NCI-H1105 treated with DMSO at 0.1 percent for 48 hours (cell line): Measurements from ENCODE around the gene CRB2.
"Not testable (repeated sequence)": the region's sequence is repeated elsewhere in the genome, so short reads cannot be mapped to it uniquely, and the experiment has no call there.

Source experiments
- DNase-seq: peaks from one replicate; lab custom pipeline; 2025; lab: John Stamatoyannopoulos, UW

CRB2 gene

DNA sequence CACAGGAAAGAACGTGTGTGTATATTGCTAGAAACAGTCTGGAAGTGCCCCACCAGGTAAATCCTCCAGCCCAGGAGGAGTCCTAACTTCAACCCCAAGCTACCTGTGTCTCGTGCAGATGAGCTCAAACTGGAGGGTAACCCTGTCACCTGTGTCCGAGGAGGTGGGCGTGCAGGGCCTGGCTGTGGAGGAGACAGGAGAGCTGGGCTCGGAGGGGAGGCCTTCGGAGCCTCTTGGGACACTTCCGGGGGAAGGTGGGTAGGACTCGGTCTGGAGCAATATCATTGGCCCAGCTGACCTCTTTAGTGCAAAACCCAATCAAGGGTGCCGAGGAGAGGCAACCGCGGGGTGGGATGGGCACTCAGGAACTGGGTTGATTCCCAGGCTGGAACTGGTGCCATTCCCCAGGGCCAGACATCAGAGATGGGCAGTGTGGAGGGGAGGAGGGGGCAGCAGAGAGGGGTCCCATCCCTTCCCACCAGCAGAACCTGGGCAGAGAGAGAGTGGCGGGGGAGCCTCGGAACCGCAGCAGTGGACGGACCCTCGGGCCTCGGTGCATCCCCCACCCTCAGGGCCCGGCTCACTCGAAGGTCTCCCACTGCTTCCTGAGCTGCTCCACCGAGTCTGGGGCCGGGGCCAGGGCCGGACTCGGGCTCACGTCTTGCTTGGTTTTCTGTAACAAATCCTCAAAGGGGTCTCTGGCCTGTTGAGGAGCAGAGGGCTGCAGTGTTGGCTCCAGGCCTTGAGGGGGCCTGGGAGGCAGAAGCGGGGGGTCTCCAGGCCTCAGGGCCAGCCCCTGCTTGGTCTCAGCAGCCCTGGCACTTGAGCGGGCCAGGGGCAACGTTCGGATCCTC lies 25.1 kb downstream of the CRB2 start:
- no peak for DNase-seq

DNA sequence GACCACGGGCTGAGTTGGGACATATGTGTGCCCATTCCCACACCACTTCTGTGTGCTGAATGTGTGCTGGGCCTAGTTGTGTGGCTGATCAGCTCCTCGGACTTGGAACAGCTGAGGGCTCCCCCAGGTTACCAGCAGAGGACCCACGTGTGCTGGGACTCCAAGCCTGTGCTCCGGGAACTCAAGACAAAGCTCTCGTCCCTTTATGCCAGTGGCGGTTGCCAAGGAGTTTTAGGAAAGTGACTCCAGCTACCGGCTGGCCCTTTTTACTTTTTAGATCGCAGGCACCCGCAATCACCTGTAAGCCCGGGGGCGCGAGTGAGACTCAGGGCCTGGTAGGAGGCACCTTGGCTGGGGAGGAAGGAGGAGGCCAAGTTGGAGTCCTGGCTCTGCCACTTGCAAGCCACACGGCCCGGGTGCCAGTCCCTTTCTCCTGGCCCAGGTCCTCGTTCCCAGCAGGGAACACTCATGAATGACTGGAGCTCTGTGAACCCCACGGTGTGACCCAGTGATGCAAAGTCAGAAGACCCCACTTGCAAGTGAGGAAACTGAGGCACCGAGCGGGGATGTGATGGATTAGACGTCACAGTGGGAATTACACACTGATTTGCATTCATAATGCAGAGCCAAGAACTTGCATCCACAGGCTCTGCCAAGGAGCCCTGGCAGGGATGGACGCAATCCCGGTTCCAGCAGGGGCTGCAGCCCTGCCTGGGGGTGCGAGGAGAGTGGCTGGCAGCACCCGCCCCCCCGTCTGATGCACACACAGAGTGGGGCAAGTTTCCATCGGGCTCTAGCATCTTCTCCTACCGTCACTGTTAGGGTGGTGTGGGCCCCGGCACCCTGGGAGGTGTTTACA lies 26.9 kb downstream of the CRB2 start:
- DNase-seq = no peak

DNA sequence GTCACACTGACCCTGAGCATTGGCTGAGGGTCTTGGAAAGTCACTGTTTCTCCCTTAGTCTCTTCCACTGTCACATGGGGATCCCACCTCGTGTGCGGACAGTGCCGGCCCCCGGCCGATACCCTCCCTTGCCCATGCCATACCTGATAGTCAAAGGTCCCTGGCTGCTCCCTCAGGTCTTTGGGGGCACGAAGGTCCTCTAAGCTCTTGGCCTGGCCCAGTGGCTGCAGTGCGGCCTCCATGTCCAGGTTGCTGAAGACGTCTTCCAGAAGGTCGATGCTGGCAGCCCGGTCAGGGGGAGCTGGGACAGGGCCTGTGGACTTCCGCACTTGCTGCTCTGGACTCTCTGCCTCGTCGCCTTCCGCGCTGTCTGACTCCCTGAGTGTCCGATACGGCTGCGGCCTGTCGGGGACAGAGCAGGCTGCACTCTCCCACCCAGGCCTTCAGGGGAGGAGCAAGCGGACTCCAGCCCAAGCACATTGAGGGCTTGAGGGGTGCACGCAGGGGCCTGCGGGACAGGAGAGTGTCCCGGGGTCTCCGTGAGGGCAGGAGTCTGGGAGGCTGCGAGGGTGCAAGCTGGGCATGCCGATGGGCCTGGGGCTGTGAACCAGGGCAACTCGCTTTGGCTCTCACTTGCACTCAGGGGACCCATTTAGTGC lies 27.6 kb downstream of the CRB2 start:
- DNase-seq = no peak

DNA sequence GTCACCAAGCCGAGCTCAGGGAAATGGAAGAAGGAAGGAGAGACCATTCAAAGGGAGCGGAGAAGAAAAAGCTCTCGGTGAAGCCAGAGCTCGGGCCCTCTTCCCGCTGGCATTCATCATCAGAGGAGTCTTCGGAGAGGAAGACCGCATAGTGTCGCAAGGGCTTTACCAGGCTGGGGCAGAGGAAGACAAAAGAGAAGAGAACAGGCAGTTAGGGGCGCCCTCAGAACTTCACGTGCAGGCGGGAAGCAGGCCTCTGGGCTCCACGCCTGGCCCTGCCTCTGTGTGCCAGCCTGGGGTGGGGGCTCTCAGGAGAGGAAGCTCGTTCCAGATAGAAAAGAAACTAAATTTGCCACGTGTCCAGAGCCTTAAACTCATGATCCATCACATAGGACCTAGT lies 31.7 kb downstream of the CRB2 start:
- no peak for DNase-seq

- no peak for DNase-seq
Measured at GRCh38 chr9:123389070-123389469, 33.1 kb downstream of the CRB2 start.

DNA sequence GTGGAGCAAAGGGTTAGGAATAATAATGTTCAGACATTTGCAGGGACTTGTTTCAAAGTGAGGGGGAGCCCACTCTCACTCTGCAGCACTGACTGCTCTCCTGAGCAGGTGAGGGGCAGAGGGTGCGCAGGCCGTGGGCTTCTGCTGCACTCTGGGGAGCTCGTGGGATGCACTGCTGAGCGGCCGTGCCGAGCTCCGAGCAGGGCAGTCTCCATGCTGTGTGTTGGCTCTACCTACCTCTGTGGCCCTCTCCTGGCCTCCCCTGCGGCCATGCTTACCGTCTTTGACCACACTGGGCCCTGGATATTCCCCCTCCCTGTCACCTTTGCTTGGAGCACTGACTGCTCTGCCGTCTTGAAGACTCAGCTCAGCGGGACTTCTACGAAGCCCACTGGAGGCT lies 33.7 kb downstream of the CRB2 start:
- no peak for DNase-seq

DNA sequence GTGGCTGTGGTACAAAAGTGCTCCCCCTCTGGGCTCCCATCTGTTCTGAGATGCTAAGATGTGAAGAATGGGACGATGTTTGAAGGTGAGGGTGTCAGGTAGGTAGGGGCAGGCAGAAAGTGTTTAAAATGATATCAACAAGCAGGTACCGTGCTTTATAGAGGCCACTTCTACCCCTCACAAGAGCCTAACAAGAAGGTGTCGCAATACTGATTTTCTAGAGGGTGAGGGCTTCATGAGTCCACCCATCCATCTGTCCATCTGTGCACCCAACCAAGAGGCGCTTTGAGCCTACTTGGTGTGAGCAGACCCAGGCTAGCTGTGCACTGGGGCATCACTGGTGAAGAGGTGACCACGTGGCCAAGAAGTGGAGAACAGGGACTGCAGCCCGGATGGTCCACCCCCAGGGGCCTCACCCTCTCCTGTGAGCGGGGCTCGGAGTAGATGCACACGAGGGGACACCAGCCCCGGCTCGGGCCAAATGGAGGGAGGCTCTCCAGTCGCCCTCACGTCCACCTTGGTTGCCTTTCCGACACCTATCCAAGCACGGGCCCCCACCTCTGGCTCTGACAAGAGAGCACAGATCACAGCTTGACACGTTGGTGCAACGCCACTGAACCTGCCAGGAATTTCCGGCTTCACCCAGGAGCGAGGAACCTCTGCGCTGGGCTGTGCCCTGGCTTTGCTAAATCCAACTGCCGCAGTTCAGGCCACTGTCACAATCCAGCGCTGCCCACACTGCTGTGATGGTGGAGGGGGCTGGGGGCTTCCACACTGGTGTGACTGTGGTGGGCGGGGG lies 34.5 kb downstream of the CRB2 start:
- no peak for DNase-seq

DNA sequence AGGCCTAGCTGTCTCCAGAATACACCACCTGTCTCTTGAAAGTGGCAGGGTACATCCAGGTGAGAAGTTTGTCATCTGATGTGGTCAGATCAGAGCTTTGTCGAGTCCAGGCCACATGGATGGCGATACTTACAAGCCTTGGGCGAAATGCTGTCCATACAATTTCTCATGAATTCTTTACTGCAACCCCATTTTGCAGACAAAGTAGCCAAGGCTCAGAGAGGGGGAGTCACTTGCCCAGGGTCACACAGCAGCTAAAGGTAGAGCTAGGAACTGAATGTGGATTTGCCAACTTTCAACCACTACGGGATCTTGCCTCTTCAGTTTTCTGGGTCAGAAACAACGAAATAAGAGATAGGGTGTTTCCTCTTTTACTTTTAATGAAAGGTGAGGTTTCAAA lies 35.2 kb downstream of the CRB2 start:
- no peak for DNase-seq

- DNase-seq = no peak
Measured at GRCh38 chr9:123391946-123392345, 35.9 kb downstream of the CRB2 start.

DNA sequence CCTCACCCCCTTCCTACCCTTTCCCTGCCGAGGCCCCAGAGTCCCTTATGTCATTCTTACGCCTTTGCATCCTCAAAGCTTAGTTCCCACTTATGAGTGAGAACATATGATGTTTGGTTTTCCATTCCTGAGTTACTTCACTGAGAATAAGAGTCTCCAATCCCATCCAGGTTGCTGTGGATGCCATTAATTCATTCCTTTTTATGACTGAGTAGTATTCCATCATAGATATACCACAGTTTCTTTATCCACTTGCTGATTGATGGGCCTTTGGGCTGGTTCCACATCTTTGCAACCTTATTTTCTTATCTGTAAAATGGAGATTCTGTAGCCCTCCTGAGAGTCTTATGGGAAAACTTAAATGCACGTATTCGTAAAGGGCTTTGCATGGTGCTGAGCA lies 36.8 kb downstream of the CRB2 start:
- DNase-seq = no peak

DNA sequence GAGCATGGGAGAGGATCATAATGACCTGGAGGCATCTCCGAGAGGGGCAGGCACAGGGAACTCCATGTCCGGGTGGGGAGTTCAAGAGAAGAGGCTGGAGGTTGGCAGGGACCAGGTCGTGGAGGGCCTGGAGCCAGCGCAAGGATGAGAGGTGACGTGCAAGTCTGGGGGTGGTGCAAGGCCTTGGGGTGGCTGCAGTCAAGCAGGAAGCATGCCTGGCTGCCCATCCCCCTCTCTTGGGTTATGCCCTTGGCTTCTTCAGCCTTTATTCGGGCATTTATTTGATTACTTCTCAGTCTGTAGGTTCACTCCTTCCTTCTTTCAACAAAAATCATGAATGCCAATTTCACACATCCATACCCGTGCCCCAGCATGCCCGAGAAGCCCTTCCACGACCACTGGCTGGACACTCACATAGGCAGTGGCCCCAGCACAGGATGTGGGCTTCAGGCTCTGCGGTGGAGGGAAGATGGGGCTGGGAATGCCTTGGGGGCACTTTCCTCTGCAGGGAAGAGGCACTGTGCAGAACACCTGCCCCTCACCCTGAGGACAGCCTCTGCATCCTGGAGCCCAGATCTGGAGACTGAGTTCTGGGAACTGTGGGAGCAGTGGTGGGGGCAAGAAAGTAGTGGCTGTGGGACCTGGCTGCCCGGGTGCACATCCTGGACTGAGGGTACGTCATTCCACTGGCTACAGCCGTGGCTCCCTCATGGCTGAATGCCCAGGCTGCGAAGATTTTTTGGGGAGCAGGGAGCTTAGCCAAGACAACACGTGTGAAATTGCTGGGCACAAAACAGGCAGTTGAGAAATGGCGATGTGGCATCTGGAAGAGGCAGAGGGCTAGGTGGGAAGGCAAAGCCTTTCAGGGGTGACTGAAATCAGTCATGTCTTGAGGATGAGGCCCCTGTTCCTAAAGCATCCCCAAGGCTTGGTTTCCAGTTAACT lies 38.6 kb downstream of the CRB2 start:
- no peak for DNase-seq

DNA sequence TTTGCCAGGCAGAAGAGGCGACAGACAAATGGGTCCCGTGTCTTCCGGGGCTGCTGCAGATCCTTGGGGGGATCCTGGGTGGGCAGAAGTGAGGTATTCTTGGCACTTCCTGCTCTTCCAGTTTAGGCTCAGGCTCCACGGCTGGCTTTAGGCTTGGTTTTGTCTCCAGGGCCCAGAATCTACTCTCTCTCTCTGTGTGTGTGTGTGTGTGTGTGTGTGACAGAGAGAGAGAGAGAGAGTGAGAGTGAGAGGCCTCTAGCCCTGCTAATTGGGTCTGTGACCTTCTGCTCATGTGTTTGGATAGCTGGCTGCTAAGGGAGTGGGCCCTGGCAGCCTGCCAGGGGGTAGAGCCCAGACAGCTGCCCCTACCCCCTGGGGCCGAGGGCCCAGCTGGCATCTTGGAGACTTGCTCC lies 39.3 kb downstream of the CRB2 start:
- peak; percentile 86 for DNase-seq

DNA sequence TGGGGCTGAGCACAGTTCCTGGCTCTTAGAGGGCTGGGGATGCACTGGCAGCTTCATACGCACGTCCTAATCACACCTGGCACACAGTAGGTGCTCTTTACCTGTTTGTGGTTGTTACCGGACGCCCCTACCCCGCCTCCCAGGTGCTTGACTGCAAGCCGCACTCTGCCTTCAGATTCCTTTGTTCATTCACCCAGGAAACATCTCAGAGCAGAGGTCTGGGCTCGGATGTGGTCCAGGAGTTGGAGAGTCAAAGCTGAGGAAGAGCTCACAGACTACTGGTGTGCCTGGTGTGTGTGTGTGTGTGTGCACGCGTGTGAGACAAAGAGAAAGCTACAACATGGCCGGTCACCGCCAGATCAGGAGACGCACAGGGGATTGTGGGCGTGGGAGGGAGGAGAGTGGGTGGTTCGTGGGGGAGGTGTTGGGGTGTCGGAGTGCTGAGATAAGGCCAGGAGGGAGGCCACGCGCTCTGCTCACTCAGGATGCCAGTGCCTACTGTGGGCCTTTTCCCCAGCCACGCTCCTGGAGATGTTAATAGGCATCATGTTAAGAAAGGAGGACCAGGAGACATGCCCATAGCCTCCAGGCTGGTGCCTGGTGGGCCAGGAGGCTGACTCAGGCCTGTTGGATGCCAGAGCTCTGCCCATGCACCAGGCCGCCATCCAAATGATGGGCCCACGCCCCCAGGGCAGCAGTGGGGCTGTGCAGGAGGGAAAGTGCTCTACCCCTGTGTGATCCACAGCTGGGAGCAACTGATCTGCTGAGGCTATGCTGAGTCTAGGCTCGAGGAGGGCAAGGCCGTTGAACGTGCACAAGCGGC lies 39.9 kb downstream of the CRB2 start:
- DNase-seq = no peak

- peak; percentile 15 for DNase-seq
Measured at GRCh38 chr9:123397975-123398374, 42.0 kb downstream of the CRB2 start.

- not testable (repeated sequence) for DNase-seq
Measured at GRCh38 chr9:123398938-123399337, 42.9 kb downstream of the CRB2 start.

GRCh38 chr9:123399803-123400378 lies 43.9 kb downstream of the CRB2 start:
- DNase-seq = no peak

DNA sequence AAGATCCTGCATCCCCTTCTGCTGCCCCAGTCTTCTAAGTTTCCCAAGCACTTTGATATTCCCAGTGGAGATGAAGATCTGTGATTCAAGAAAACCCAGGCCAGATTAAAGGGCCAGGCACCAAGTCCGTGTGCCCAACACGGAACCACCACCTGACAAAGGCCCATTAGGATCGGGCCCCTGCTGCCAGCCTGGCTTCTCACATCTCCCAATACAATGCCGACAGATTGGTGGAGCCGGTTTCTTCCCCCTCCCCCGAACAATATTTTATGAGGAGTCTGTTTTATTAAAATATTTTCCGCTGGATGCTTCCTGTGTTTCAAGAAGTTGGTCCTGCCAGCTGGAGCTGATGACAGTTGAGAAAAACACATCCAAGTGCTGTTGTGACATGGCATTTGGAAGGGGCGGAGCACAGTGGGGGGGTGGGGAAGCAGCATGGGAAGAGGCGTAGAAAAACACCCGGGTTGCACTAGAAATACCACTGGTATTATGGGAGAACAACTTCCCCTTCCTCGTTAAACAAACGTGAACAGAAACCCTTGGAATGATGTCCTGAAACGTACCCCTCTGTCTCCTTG lies 45.0 kb downstream of the CRB2 start:
- no peak for DNase-seq

DNA sequence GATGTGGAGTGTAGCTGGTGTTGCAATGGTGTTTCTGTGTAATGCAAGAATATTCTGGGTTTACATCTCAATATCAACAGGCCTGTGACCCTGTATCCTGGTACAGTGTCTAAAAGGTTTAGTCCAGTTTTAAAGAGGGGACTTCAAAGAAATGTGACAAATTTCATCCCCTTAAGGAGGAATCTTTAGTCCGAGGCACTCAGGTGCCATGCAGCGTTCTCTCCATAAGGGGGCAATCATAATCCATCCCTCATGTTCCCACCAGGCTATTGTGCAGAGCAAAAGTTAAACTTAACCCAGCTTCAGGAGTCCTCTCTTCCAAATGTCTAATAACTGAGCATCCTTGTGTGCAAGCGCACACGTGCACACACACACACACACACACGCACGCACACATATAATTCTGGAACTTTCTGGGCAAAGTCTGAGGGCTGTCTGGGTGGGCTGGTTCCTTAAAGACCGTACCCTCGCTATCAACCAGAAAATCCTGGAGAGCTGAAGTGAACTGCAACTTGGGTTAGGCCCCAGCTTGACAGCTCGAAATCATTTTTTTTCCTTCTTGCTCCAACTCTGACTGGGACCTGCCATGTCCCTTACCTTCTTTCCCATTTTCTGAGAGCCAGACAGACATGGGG lies 46.0 kb downstream of the CRB2 start:
- peak; percentile 38 for DNase-seq
